GM19043 (cell line): ENCODE data around the gene NUCKS1.

ENCODE experiments used
- ATAC-seq: cut with Tn5 transposase; IDR thresholded peaks from one replicate; pipeline ENCODE4 v1.9.1; 2021; ENCODE audit warnings: low read depth; ENCODE audit not compliant: unreplicated experiment

Gene NUCKS1

DNA sequence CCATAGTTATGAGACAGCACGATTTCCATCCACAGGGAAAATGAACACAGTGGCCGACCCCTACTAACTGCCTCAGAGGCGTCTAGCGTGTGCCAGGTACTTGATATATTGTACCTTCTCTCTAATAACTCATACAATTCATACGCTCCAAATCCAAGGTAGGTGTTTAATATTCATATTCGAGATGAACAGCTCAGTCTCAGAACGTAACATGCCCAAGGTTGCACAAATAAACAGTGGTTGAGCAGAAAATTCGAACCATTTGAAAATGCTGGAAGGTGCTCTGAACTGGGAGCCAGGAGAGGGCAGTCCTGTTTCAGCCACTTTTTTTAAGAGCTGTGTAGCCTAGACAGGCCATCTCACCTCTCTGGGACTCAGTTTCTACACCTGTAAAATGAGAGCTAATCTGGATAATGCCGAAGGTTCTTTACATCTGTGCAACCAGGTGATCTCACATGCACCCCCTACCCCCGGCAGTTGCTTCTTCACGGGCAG is 77.5 kb downstream of the NUCKS1 start:
- no peak for ATAC-seq

DNA sequence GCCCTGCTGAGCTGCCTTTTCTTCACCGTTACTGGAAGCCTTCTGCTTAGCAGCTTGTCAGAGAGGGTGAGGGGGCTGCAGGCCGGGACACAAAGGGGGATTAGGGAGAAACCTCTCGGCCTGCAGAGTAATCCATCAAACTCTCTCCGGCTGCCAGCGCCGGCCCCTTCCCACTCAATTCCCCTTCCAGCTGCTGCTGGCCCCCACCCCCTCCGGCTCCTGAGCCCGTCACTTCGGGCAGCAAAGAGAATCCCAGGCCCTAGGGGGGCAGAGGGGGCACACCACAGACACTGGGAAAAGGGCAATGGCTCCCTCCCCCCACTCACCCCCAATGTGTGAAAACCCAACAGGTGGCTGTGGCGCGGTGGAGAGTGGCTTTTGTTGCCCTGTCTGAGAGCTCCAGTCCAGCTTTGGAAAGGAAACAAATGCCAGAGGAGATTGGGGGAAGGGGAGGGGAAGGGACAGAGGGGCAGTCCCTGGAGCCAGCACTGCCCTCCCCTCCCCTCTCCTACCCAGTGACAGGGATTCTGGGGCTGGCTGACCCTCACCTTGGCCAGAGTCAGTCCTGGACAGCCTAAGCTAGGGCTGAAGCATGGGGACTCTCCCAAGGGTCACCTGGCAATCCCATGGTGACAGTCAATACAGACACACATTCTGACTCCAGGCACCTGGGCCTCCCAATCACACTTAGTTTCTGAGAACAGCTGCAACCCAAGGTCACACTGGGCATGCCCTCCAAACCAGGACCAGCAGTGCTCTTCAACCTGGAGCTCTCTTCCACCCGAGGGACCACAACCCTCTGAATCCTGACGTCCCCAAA is 79.2 kb downstream of the NUCKS1 start:
- ATAC-seq: no peak

DNA sequence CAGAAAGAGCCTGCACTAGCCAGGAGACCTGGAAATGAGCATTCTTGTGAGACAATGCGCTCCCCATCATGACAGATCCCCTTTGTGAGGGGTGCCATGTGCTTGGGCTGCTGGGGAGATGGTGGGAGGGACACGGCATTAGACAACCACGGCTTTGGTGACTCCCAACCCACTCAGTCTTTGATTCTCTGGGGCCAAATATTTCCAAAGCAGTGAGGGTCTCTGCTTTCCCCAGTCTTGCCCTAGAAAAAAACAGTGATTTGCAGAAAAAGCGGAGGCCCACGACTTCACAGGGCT is 79.9 kb downstream of the NUCKS1 start:
- no peak for ATAC-seq

DNA sequence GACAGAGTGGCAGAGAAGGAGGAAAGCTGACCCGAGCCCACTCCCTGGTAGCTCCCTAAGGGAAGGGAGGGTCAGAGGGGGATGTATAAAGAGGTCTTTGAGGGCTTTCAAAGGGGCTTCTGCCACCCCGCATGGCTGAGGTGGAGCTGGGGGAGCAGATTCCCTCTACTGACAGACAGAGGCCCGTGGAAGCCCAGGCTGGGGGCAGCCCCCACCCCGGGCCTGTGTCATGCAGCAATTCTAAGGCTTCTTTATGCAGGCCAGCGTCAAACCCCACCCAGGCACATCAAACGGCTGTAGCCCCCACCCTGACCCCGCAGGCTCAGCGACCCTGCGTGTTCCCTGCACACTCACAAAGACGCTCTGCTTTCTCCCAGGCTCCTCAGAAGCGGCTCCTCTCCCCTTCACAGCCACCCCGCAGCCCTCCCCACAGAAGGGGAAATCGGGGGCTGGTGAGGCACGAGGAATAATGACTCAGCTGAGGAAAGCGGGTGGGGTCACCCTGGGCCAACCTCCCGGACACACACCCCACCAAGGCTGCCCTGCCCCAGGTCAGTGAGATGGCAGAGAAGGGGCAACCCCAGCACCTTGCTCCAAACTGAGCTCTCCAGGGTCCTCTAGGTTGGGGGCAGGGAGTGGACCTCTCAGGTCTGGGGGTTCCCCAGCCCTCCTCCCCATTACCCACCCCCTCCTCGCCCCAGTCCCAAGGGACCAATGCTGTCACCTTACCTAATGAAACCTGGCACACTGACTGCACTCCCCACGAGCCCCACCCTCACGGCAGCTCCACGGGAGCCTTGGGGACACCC is 80.4 kb downstream of the NUCKS1 start:
- no peak for ATAC-seq

DNA sequence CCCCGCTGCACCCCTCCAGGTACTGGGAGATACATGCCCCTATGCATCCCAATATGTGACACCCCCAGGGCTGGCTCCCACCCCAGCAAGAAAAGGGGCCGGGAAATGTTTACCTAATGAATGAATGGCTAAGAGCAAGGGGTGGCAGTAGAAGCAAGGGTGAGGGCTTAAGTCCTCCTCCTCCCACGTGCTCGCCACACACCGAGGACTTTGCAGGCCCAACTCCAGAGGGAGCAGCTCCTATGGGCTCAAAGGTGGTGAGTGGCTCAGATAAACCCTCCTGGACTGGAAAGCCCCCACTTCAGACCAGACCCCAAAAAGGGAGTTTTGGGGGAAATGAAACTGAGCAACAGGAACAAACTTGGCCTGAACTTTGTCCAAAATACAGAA is 81.0 kb downstream of the NUCKS1 start:
- ATAC-seq: no peak

DNA sequence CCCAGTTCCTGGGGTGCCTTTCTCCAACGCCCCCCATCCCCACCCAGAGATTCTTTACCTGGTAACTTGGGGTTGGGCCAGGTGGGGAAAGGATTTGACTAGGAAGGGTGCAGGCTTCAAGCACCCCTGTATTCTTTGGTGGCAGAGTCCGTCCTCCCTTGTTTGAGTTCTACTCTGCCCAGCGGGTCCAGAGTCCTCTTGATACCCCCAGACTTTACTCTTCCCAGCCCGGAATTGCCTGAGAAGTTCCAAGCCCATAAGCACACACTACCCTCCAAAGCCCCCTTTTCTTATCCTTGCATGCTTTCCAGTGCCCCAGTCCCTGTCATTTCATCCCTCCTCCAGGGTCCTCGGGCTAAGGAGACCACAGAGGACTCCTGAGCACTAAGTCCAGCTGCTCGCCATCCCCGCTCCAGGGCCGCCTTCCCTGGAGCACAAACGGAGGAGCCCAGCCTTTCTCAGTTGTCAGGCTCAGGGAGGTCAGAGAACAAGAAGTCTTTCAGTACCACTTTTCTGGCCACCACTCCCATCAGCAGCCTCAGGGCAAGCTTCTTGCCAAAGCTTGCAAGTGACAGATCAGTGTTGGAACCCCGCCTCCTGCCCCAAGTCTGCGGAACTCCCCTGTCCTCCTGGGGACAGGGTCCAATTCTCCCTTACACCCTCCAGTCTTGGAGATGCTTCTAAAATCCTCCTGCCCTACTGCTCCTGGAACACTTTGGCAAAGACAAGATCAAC is 81.9 kb downstream of the NUCKS1 start:
- ATAC-seq: no peak

DNA sequence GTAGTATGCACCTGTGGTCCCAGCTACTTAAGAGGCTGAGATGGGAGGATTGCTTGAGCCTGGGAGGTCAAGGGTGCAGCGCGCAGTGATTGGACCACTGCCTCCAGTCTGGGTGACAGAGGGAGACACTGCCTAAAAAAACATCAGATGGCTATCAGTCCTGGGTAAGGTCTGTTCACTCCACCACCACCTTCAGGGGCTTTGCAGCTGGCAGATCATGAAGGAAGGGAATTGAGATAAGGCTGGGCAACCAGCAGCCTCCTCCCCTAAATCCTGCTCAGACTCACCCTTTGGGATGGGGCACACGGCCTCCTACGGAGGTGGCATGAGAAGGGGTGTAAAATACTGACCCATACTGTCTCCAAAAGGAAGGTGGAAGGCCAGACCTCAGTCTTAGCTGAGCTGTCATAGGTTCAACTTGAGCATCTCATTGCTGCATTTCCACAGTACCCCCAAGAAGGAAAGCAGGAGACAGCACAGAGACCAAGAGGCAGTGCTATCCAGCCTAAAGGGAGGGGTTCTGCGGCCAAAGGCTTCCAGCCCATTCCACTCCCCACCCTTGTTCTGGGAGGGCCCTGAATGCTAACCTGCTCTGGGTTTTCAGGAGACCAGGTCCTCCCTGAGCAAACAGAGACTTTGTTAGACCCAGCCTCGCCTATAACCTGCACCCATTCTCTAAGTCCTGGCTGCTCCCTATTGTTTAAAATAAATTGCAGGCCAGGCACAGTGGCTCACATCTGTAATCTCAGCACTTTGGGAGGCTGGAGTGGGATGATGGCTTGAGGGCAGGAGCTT is 83.4 kb downstream of the NUCKS1 start:
- ATAC-seq: no peak

DNA sequence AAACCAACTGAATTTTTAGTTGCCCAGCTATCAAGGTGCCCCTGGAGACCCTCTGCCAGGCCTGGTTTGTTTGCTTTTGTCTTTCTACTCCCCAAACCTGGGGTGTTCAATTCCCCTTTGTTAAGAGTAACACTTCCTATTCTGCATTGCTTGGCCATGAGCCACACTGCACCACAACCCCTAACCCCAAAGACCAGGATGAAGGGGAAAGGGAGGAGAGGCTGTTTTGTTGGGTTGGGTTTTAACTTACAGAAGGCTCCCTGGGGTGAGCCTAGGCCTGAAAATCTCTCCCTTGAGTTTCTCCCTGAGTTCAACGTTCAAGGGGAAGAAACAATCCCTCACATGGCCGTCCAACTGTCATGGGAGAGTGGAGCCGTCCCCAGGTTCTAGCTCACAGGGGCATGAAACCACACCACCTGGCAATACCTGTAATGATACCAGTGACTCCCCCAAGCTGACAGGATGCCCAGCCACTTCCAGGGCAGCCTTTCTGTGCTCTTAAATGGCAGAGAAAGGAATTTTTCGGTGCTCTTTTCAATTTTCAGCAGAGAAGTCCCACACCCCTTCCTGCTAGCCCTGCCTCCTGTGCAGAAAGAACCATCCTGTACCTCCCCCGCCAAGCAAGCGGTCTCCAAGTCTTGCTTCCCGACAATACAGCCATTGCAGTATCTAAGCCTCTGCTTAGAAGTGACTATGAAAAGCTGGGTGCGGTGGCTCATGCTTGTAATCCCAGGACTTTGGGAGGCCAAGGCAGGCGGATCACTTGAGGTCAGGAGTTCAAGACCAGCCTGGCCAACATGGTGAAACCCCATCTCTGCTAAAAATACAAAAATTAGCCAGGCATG is 84.6 kb downstream of the NUCKS1 start:
- ATAC-seq: no peak

DNA sequence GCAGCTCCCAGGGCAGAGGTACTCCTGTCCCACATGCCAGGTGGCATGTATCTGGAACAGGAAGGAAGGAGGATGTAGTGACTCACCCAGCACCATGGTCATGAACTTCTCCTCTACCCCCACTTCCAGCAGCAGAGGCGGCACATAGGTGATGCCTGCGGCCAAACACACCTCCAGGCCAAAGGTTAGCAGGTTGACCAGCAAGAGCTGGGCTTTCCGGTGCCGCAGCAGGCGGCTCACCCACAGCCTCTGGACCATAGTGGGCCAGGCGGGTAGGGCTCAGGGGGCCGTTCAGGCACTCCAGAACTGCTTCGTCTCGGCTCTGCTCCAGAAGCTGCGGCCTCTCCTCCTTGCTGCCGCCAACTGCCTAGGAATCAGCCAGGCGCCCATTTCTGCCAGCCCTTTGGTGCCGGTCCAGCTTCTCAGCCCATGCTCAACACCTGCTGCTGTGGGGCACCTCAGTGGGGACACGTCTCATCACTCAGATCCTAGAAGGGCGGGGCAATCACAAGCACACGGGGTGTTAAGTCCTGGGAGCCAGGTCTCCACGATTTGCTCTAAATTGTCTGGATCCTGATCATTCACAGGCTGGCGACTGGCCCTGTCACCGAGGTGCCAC is 85.5 kb downstream of the NUCKS1 start:
- ATAC-seq: no peak

DNA sequence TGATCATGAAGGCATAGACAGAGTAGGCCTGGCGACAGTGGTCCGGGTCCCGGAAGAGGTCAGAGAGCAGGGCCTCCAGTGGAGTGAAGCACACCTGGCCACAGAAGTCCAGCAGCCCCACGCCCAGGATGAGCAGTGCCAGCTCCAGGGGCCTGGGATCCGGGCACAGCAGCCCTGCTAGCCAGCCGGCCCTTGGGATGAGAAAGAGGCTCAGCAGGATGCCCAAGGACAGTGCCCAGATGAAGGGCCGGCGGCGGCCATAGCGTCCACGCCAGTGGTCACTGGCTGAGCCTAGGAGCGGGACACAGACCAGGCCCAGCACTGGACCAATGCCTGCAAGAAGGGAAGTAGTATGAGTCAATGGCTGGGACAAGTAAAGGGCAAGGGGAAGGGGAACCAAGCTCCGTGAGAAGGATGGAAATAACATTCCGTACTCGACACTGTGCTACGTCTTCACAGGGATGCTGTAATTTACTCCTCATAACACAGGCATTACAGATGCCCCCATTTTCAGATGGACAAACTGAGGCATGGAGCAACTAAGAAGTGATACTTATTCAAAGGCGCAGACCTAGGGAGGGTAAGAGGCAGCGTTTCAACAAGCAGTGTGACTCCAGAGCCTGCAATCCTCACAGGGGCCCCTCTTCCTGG is 86.6 kb downstream of the NUCKS1 start:
- ATAC-seq: no peak
